RPMI8226 (cell line): ENCODE data around the gene ZNF438.

Experiments used
- DNase-seq: peaks from one replicate; pipeline ENCODE4 v3.0.0-alpha.2; 2015

ZNF438 gene

GRCh38 chr10:30840395-30841050 is 191.1 kb downstream of the ZNF438 start:
- no peak for DNase-seq

- no peak for DNase-seq
Measured at GRCh38 chr10:30839652-30840051, 192.0 kb downstream of the ZNF438 start.

GRCh38 chr10:30836406-30836805 is 195.3 kb downstream of the ZNF438 start:
- no peak for DNase-seq

- no peak for DNase-seq
Measured at GRCh38 chr10:30835146-30835545, 196.5 kb downstream of the ZNF438 start.

GRCh38 chr10:30834651-30835050 is 197.0 kb downstream of the ZNF438 start:
- no peak for DNase-seq

GRCh38 chr10:30834153-30834552 is 197.5 kb downstream of the ZNF438 start:
- no peak for DNase-seq

GRCh38 chr10:30833628-30833970 is 198.1 kb downstream of the ZNF438 start:
- no peak for DNase-seq

GRCh38 chr10:30832749-30833627 is 198.7 kb downstream of the ZNF438 start:
- DNase-seq: no peak

- no peak for DNase-seq
Measured at GRCh38 chr10:30832001-30832748, 199.5 kb downstream of the ZNF438 start.

- no peak for DNase-seq
Measured at GRCh38 chr10:30831426-30831825, 200.2 kb downstream of the ZNF438 start.

GRCh38 chr10:30830315-30831230 is 201.1 kb downstream of the ZNF438 start:
- DNase-seq: no peak

GRCh38 chr10:30829901-30830300 is 201.8 kb downstream of the ZNF438 start:
- no peak for DNase-seq

- DNase-seq: no peak
Measured at GRCh38 chr10:30828680-30829079, 203.0 kb downstream of the ZNF438 start.

GRCh38 chr10:30828164-30828563 is 203.5 kb downstream of the ZNF438 start:
- DNase-seq: no peak

GRCh38 chr10:30827531-30828120 is 204.0 kb downstream of the ZNF438 start:
- DNase-seq: no peak

GRCh38 chr10:30826679-30827078 is 205.0 kb downstream of the ZNF438 start:
- DNase-seq: no peak

- DNase-seq: no peak
Measured at GRCh38 chr10:30825495-30825894, 206.2 kb downstream of the ZNF438 start.

GRCh38 chr10:30825022-30825421 is 206.6 kb downstream of the ZNF438 start:
- DNase-seq: no peak

GRCh38 chr10:30823651-30824050 is 208.0 kb downstream of the ZNF438 start:
- DNase-seq: no peak

- DNase-seq: no peak
Measured at GRCh38 chr10:30822693-30823465, 208.8 kb downstream of the ZNF438 start.

GRCh38 chr10:30821994-30822692 is 209.5 kb downstream of the ZNF438 start:
- no peak for DNase-seq
